Body of pancreas (tissue), 4 donors: Measurements from ENCODE around the gene CCR9.

Experiments
- CTCF ChIP-seq, 7 experiments: fragments of 450-650 bp in 4 of 7; fragments of 200-600 bp in 3 of 7; sonication (generic) in 3 of 7; IDR thresholded peaks; one replicate each; pipeline ENCODE4 v1.5.1; 2016 to 2019; ENCODE audit warnings: antibody characterized with exemption in 7 of 7
- POLR2A ChIP-seq, 3 donors: fragments of 450-650 bp; IDR thresholded peaks; one replicate each; pipeline ENCODE4 v1.6.1; 2016; ENCODE audit warnings: antibody characterized with exemption in 3 of 3, mild to moderate bottlenecking in 2 of 3

DNA sequence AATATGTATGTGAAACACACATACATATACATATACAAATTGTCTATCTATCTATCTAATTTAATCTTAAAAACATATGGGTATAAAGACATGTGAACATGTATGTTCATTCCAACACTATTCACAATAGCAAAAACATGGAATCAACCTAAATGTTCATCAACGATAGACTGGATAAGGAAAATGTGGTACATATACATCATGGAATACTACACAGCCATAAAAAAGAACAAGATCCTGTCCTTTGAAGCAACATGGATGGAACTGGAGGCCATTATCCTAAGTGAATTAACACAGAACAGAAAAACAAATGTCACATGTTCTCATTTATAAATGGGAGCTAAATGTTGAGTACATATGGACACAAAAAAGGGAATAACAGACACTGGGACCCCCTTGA, 5.8 kb downstream of the CCR9 start:
- TF ChIP-seq POLR2A (IDR thresholded peaks at IDR 0.05) (no peak), CTCF (IDR thresholded peaks at IDR 0.05) (no peak)
